Esophagus muscularis mucosa (tissue), 4 donors: Measurements from ENCODE around the gene PFDN1. TPM values are rescaled to one million over a fixed set of nuclear protein-coding genes. Genes with fewer than 3 reads are reported as not detected.

ENCODE experiments used
- DNase-seq: peaks from one replicate; pipeline ENCODE4 v3.0.0-alpha.2; 2017; ENCODE audit errors: extremely low spot score
- H3K27ac ChIP-seq, 4 donors: fragments of 200-600 bp; sonication (generic); replicated peaks in 1 of 4; 1 replicate in 3 of 4; 2 replicates in 1 of 4; pipeline ENCODE4 v1.5.1; 2016 to 2019; ENCODE audit warnings: mild to moderate bottlenecking in 1 of 4
- H3K27me3 ChIP-seq, 4 donors: fragments of 200-600 bp; sonication (generic); one replicate each; pipeline versions ENCODE4 v1.5.1 to v1.6.0; 2016 to 2019
- H3K36me3 ChIP-seq, 4 donors: fragments of 200-600 bp; sonication (generic); one replicate each; pipeline ENCODE4 v1.5.1; 2016 to 2019
- H3K4me1 ChIP-seq, 4 donors: fragments of 200-600 bp; sonication (generic); one replicate each; pipeline ENCODE4 v1.5.1; 2016 to 2019
- H3K4me3 ChIP-seq, 4 donors: fragments of 200-600 bp; sonication (generic); 1 replicate in 2 of 4; 2 replicates in 2 of 4; pipeline ENCODE4 v1.5.1; 2016 to 2019; ENCODE audit warnings: mild to moderate bottlenecking in 4 of 4, moderate library complexity in 1 of 4
- H3K9me3 ChIP-seq, 4 donors: fragments of 200-600 bp; sonication (generic); 1 replicate in 3 of 4; 2 replicates in 1 of 4; pipeline ENCODE4 v1.5.1; 2016 to 2019
- CTCF ChIP-seq, 3 experiments: fragments of 200-600 bp in 2 of 3; fragments of 450-650 bp in 1 of 3; sonication (generic) in 2 of 3; IDR thresholded peaks; one replicate each; pipeline ENCODE4 v1.5.1; 2017 to 2019; ENCODE audit warnings: antibody characterized with exemption in 3 of 3, mild to moderate bottlenecking in 2 of 3, moderate library complexity in 1 of 3
- EP300 ChIP-seq: sonication (generic); formaldehyde crosslinking; IDR thresholded peaks from one replicate; pipeline ENCODE4 v1.6.1; 2017; ENCODE audit warnings: antibody characterized with exemption
- POLR2A ChIP-seq: fragments of 450-650 bp; IDR thresholded peaks from one replicate; pipeline ENCODE4 v1.6.1; 2017; ENCODE audit warnings: antibody characterized with exemption, moderate library complexity, mild to moderate bottlenecking, low read depth
- POLR2AphosphoS5 ChIP-seq, 2 donors: sonication (generic); formaldehyde crosslinking; IDR thresholded peaks; one replicate each; pipeline ENCODE4 v1.6.1; 2017; ENCODE audit warnings: antibody characterized with exemption in 2 of 2
- WGBS: methylation state at CpG from one replicate; pipeline ENCODE4 v1.1.5; 2018; 5-methylcytosine and 5-hydroxymethylcytosine counted together
- intact Hi-C: fragments of 100-400 bp; cut with DNase I; formaldehyde crosslinking; loops from one replicate; pipeline ENCODE4 v1.15.1; 2023
- total RNA-seq, 4 donors: library from RNA; depleted of rRNA; stranded (reverse); fragments of >200 nt; gene quantifications; one replicate each; pipeline versions ENCODE4 v1.1.0 to v1.2.1, GENCODE V29; 2016

Gene PFDN1
- total RNA-seq, 4 donors from 2014 or later, result 84.8 to 126 (median 101) TPM

- Histone ChIP-seq H3K36me3 (no peaks in the 10 kb centered on the region), H3K27me3 (no peaks in the 10 kb centered on the region), H3K4me3 (no peak overlapping the region), H3K9me3 (no peaks in the 10 kb centered on the region), H3K4me1 (peaks cover 13 to 34% (median 21%) of the 10 kb centered on the region in 4 donors), H3K27ac (no peak overlapping the region)
- WGBS, result 96% methylated on average over 2 of the region's 2 CpGs
- TF ChIP-seq POLR2A, result no peak
- TF ChIP-seq CTCF (IDR thresholded peaks at IDR 0.05), result no peak
- no peak for TF ChIP-seq POLR2AphosphoS5 (IDR thresholded peaks at IDR 0.05)
- TF ChIP-seq EP300, result no peak
- intact Hi-C loops, result loop anchor here (5.0 kb wide), 1 partner anchor 35 kb away; no protein-coding TSS in a partner anchor
- no peak for DNase-seq
Observed at GRCh38 chr5:140227046-140227445, 75.9 kb downstream of the PFDN1 start.

- no peaks in the 10 kb centered on the region for H3K36me3 ChIP-seq
- peaks cover 30 to 50% (median 38%) of the 10 kb centered on the region in 4 donors for H3K4me1 ChIP-seq
- TF ChIP-seq POLR2AphosphoS5 (IDR thresholded peaks at IDR 0.05) (no peak), EP300 (no peak), CTCF (IDR thresholded peaks at IDR 0.05) (no peak), POLR2A (no peak)
- 85% methylated on average over 2 of the region's 3 CpGs for WGBS
- no peak overlapping the region for H3K4me3 ChIP-seq
- H3K27ac ChIP-seq, result no peak overlapping the region
- no peak for DNase-seq
- no peaks in the 10 kb centered on the region for H3K27me3 ChIP-seq
- intact Hi-C loops, result loop anchor here (5.0 kb wide), 1 partner anchor 33 kb away; no protein-coding TSS in a partner anchor
- H3K9me3 ChIP-seq, result no peaks in the 10 kb centered on the region
Observed at GRCh38 chr5:140225396-140225795, 77.5 kb downstream of the PFDN1 start.

- Histone ChIP-seq H3K4me1 (peaks cover 37 to 56% (median 45%) of the 10 kb centered on the region in 4 donors), H3K27ac (no peak overlapping the region), H3K27me3 (no peaks in the 10 kb centered on the region), H3K36me3 (no peaks in the 10 kb centered on the region), H3K4me3 (no peak overlapping the region), H3K9me3 (no peaks in the 10 kb centered on the region)
- TF ChIP-seq POLR2AphosphoS5 (IDR thresholded peaks at IDR 0.05), result no peak
- TF ChIP-seq CTCF (IDR thresholded peaks at IDR 0.05), result no peak
- no peak for TF ChIP-seq EP300
- no peak for TF ChIP-seq POLR2A
- intact Hi-C loops, result loop anchor here (5.0 kb wide), 1 partner anchor 32 kb away; no protein-coding TSS in a partner anchor
- 100% methylated on average over 3 of the region's 3 CpGs for WGBS
- no peak for DNase-seq
Observed at GRCh38 chr5:140224658-140225057, 78.2 kb downstream of the PFDN1 start.

- Histone ChIP-seq H3K9me3 (no peaks in the 10 kb centered on the region), H3K27me3 (no peaks in the 10 kb centered on the region), H3K27ac (no peak overlapping the region), H3K4me3 (no peak overlapping the region), H3K36me3 (no peaks in the 10 kb centered on the region), H3K4me1 (peaks cover 48 to 67% (median 56%) of the 10 kb centered on the region in 4 donors)
- 93% methylated on average over 3 of the region's 3 CpGs for WGBS
- DNase-seq, result no peak
- no peak for TF ChIP-seq POLR2AphosphoS5 (IDR thresholded peaks at IDR 0.05)
- intact Hi-C loops, result no loop called here
Observed at GRCh38 chr5:140223567-140223966, 79.3 kb downstream of the PFDN1 start.

GRCh38 chr5:140222416-140222815 is 80.5 kb downstream of the PFDN1 start:
- TF ChIP-seq POLR2A (no peak), CTCF (IDR thresholded peaks at IDR 0.05) (no peak), POLR2AphosphoS5 (IDR thresholded peaks at IDR 0.05) (no peak), EP300 (no peak)
- H3K27me3 ChIP-seq, result no peaks in the 10 kb centered on the region
- no peak for DNase-seq
- H3K4me3 ChIP-seq, result no peak overlapping the region
- intact Hi-C loops, result no loop called here
- H3K9me3 ChIP-seq, result no peaks in the 10 kb centered on the region
- peak overlapping the region in 2 of 4 donors; percentile 57 to 63 for H3K27ac ChIP-seq
- no peaks in the 10 kb centered on the region for H3K36me3 ChIP-seq
- peaks cover 51 to 65% (median 57%) of the 10 kb centered on the region in 4 donors for H3K4me1 ChIP-seq
- 89% methylated on average over 1 of the region's 1 CpG for WGBS
